Cardiac septum (tissue), 1 donor: ENCODE measurements around the gene STARD3. TPM values are rescaled to one million over a fixed set of nuclear protein-coding genes. Genes with fewer than 3 reads are reported as not detected.

Experiments
- DNase-seq: peaks from one replicate; pipeline ENCODE4 v3.0.0-alpha.2; 2020; ENCODE audit warnings: low spot score
- intact Hi-C: fragments of 100-400 bp; cut with DNase I; formaldehyde crosslinking; loops from one replicate; pipeline ENCODE4 v1.14.0; 2022
- total RNA-seq: library from RNA; stranded (reverse); fragmentation: NEBNext Ultra II Directional; extraction: Animal tissue kit (Norgen Biotek cat#: 25700); gene quantifications from one replicate; pipeline ENCODE4 v1.2.1, GENCODE V29; 2021
- donor health status: DM: no; HTN: no; CAD: no.

The STARD3 gene
- total RNA-seq, 1 donor from 2014 or later, result 21.9 TPM

DNA sequence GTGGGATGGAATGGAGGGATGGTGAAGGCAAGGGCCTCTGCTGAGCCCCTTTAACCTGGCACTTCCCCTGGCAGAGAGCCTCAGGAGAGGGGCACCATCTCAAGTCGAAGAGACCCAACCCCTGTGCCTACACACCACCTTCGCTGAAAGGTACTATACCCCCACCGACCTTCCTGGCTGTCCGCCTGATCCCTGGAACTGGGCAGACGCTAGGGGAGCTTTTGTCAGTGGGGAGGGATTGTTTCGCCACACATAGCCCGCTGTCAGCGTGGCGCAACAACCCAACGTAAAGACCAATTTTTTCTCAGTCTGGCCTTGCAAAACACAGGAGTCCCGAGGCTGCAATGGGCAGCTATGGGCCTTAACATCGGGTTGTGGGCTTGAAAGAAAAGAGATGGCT is 7.0 kb upstream of the STARD3 start:
- intact Hi-C loops, result no loop called here
- DNase-seq, result no peak

DNA sequence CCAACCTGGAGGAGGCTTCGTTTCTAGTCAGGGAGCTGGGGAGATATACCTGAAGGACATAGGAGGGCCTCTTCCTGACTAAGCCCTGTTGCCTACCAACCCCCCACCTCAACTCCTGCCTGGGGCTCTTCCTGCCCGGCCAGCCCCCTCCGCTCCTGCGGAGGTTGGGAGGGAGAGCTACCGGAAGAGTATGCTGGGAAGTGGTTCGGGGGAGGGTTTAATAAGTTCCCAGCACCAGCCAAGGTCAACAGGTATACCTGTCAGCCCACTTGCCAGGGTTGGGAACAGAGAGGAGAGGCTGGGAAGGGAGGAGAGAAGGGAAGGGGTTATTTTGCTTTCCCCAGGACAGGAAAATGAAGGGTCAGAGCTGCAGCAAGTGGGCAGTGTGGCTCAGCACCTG is 5.5 kb upstream of the STARD3 start:
- intact Hi-C loops, result no loop called here

DNA sequence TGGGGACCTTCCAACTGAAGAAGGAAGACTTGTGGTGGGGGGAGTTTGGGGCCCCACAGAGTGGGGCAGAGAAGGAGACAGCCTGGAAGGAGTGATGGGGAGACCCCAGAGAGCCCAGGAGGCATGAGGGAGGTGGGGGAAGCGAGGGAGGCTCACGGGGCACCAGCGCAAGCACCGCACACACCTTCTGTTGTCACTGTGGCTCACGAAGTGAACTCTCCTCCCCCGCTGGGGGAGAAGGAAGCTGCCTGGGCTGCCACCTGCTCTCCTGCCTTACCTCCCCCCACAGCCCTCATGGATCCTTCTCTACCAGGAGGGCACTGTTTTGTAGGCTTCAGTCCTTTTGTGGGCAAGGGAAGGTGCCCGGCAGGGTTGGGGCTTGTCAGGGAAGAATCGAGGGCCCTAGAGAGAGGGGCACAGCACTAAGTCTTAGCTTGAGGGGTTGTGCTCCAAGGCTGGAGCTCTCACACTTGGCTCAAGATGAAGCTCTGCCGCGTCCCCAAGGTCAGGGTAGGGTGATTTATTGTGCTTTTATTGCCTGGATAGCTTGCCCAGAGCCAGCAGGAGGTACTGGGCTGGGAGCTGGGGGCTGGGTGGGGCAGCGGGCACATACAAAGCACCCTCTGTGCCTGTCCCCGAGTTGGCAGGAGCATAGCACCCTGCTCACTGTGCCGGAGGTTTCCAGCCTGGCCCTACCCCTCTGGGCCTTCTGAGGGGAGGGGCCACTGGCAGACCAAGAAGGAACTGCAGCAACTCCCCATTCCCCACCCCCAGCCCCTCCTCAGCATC is 4.6 kb upstream of the STARD3 start:
- no peak for DNase-seq
- intact Hi-C loops, result no loop called here

More for the DNA sequence above, 5.5 kb upstream of the STARD3 start:
- DNase-seq, result no peak

DNA sequence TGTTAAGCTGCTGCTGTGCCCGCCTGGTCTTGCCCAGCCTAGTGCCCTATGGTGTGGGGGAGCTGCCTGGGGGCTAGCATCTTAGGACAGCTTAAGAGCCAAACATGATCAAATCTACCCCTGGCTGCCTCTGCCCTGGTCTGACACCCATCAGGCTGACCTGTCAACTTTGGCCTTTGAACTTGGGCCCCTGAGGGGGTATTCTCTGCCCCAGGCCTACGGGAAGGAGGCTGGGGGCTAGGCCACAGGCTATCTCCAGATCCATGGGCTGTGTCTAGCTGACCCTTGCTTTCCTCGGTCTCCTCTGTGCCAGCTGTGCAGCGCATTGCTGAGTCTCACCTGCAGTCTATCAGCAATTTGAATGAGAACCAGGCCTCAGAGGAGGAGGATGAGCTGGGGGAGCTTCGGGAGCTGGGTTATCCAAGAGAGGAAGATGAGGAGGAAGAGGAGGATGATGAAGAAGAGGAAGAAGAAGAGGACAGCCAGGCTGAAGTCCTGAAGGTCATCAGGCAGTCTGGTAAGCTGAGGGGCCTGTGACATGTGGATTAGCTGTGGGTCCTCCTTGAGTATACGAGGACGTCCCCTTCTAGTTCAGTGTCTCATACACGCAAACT is 3.3 kb upstream of the STARD3 start:
- DNase-seq, result no peak
- intact Hi-C loops, result no loop called here

DNA sequence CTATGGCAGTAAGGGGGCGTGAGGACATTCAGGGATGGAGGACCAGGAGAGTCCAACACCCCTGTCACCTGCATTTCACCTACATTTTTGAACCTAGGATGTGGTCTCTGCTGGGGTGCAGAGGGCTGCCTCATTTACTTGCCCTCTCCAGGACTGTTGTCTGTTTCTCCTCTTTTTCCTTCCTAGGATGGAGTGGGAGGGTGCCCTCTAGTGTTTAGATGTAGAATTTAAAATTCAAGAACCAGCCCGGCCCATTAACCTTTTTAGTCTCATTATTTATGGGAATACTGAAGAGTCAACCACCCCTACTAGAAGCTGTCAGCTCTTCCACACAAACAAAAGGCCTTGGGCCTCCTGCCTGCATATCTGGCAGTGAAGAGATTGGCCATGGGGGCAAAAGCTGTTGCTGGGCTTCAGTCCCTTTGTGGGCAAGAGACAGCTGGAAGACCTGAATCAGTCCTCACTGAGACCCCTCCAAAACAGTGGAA is 2.5 kb upstream of the STARD3 start:
- intact Hi-C loops, result no loop called here
- DNase-seq, result no peak

DNA sequence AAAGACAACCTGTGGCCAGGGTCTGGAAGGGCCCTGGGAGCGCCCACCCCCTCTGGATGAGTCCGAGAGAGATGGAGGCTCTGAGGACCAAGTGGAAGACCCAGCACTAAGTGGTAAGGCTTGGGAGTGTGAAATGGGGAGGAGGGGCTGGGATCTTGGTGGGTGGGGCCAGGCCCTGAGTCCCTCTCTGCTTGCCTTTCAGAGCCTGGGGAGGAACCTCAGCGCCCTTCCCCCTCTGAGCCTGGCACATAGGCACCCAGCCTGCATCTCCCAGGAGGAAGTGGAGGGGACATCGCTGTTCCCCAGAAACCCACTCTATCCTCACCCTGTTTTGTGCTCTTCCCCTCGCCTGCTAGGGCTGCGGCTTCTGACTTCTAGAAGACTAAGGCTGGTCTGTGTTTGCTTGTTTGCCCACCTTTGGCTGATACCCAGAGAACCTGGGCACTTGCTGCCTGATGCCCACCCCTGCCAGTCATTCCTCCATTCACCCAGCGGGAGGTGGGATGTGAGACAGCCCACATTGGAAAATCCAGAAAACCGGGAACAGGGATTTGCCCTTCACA is 1.2 kb upstream of the STARD3 start:
- no peak for DNase-seq
- intact Hi-C loops, result loop anchor here (5.0 kb wide), 2 partner anchors 92 to 117 kb away; no protein-coding TSS in a partner anchor

DNA sequence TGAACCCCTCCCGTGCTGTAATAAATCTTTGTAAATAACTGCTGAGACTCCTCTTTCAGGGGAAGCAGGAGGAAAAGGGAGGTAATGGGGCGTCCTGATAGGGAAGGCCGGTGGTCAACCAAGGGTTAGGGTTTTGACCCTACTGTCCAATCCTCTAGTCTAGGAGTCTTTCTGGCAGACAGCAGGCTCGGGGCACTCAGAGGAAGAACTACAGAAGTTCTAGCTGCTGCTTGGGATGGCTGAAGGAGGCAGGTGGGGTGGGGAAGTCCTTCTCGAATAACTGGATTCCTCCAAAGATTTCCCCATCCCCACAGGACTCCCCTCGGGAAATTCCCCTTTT is 387 bp upstream of the STARD3 start:
- no peak for DNase-seq
- intact Hi-C loops, result loop anchor here (5.0 kb wide), 2 partner anchors 91 to 116 kb away; no protein-coding TSS in a partner anchor

GRCh38 chr17:39638317-39638716 is 1.4 kb downstream of the STARD3 start:
- no peak for DNase-seq
- intact Hi-C loops, result loop anchor here (5.0 kb wide), 2 partner anchors 89 to 114 kb away; no protein-coding TSS in a partner anchor

- intact Hi-C loops, result loop anchor here (5.0 kb wide), 2 partner anchors 88 to 113 kb away; no protein-coding TSS in a partner anchor
- DNase-seq, result no peak
Observed at GRCh38 chr17:39639043-39639442, 2.1 kb downstream of the STARD3 start.

- DNase-seq, result no peak
- intact Hi-C loops, result loop anchor here (5.0 kb wide), 3 partner anchors 87 to 282 kb away; no protein-coding TSS in a partner anchor
Observed at GRCh38 chr17:39639566-39640458, 2.9 kb downstream of the STARD3 start.

GRCh38 chr17:39640591-39641031 is 3.7 kb downstream of the STARD3 start:
- DNase-seq, result no peak
- intact Hi-C loops, result loop anchor here (5.0 kb wide), 1 partner anchor 282 kb away; no protein-coding TSS in a partner anchor

DNA sequence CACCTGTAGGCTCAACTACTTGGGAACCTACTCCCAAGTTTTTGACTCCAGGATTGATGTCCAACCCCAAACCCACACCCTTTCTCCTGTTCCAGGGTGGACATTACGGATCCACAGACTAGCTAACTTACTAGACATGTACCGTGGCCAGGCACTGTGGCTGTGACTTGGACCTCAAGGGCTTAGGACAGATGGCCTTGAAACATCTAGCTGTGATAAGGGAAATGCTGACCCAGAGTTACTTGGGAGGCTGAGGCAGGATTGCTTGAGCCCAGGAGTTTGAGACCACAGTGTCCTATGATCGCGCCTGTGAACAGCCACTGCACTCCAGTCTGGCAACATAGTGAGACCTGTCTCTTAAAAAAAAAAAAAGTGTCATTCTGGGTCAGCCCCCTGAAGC is 4.2 kb downstream of the STARD3 start:
- no peak for DNase-seq
- intact Hi-C loops, result loop anchor here (5.0 kb wide), 1 partner anchor 281 kb away; no protein-coding TSS in a partner anchor

DNA sequence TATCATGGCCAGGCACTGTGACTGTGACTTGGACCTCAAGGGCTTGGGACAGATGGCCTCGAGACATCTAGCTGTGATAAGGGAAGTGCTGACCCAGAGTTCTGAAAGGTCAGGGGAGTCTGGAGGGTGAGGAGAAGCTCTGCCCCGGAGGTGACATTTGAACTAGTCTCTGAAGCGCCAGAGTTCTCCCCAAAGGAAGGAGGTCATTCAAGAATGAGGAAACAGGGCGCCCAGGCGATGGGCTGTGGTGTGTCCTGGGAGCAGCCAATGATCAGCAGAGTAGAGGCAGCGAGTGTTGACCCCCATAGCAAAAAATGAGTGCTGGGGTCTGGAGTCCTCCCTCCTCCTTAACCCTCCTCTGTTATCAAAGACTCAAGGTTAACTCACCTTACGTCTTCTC is 4.9 kb downstream of the STARD3 start:
- intact Hi-C loops, result loop anchor here (5.0 kb wide), 1 partner anchor 280 kb away; no protein-coding TSS in a partner anchor
- no peak for DNase-seq

DNA sequence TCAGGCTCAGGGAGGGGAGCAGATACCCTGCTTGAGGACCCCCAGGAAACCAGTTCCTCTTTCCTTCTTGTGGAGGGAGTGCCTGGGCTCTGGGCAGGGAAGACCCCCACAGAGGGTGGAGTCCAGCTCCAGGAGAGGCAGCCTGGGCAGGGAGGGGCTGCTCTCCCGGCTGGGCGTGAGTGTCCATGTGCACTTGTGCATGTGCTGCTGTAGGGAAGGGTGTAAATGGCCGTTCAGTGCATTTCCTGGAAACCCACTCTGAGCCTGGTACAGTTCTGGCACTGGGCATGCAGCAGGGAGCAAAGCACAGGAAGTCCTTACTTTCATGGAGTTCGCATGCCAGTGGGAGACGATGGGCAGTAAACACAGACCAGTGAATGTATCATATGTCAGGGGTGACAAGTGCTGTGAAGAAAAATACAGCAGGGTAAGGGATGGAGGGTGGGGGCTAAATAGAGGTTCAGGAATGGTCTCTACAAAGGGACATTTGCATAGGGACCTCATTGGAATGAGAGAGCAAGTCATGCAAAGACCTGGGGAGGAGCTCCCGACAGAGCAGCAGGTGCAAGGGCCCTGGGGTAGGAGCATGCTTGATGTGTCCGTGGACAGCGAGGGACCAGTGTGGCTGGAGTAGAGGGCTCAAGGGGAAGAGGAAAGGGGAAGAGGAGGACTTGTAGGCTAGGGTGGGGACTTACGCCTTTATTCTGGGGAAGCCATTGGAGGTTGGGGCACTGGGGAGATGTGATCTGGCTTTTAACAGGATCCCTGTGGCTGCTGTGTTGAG is 5.5 kb downstream of the STARD3 start:
- DNase-seq, result no peak
- intact Hi-C loops, result loop anchor here (5.0 kb wide), 1 partner anchor 280 kb away; no protein-coding TSS in a partner anchor

- DNase-seq, result no peak
- intact Hi-C loops, result loop anchor here (5.0 kb wide), 1 partner anchor 279 kb away; no protein-coding TSS in a partner anchor
Observed at GRCh38 chr17:39643271-39643670, 6.3 kb downstream of the STARD3 start.

DNA sequence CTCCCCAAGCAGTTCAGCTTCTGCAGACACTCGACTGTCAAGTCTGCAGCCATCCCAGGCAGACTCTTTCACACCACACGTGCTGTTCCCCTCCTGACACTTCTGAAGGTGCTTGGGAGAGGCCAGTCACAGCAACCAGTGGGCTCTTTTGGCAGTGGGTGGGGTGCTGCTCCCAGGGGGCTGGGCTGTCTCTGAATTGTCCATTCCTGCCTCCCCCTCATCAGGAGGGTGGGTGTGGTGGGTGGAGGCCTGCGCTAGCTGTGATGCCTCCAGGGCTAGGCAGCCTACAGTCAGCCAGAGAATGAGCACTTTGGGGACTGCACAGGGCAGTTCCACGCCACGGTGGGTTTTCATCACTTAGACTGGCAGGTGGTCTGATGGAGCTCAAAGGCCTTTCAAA is 10.3 kb downstream of the STARD3 start:
- no peak for DNase-seq
- intact Hi-C loops, result no loop called here

DNA sequence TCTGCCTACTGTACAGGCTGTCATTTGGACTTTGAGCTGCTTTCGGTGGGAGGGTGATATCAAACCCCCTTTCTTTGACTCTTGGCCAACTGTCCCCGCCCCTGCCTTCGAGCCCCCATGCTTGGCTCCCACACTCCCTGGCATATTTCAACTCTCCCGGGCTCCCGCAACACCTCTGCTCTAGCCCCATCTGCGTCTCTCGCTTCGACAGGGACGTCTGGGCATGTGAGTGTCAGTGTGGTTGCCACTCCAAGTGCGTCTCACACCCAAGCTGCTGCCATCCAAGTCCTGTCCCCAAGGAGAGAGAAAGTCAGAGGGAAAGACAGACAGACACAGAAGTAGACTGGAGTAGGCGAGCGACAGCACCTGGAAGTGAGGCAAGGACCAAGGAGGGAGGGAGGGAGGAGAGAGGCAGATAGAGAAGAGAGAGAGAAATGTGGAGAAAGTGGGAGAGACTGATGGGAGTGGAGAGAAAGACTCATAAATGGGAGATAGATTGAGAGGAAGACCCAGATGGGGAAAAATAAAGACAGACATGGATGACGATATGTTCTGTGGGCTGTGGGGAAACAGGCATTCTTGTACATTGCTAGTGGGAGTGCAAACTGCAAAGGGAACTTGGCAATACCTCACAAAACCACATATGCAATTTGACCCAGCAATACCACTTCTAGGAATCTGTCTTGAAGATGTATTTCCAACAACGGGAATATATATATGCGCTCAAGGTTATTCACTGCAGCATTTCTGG is 11.8 kb downstream of the STARD3 start:
- no peak for DNase-seq
- intact Hi-C loops, result no loop called here

- intact Hi-C loops, result no loop called here
- DNase-seq, result no peak
Observed at GRCh38 chr17:39650121-39650579, 13.2 kb downstream of the STARD3 start.
